Loucy (cell line): ENCODE data around the gene SCNM1.
"Not testable (repeated sequence)": the region's sequence is repeated elsewhere in the genome, so short reads cannot be mapped to it uniquely, and the experiment has no call there.

Source experiments
- H2AFZ ChIP-seq: fragments of 200-600 bp; sonication (generic); 2 replicates; pipeline ENCODE4 v1.6.0; 2016; ENCODE audit warnings: antibody characterized with exemption, mild to moderate bottlenecking, low read length, moderate library complexity
- H3F3A ChIP-seq: fragments of 200-600 bp; 2 replicates; pipeline ENCODE4 v1.6.0; 2016; ENCODE audit warnings: antibody characterized with exemption, low read depth, mild to moderate bottlenecking
- H3K27me3 ChIP-seq: fragments of 200-600 bp; sonication (generic); 2 replicates; pipeline ENCODE4 v1.6.1; 2014; ENCODE audit warnings: low read length, mild to moderate bottlenecking; ENCODE audit not compliant: insufficient read depth, poor library complexity, severe bottlenecking
- H3K36me3 ChIP-seq: fragments of 200-600 bp; sonication (generic); 2 replicates; pipeline ENCODE4 v1.6.1; 2016; ENCODE audit warnings: low read length; ENCODE audit not compliant: insufficient read depth
- H3K4me1 ChIP-seq: fragments of 200-600 bp; sonication (generic); 2 replicates; pipeline ENCODE4 v1.5.1; 2014; ENCODE audit warnings: low read length, mild to moderate bottlenecking; ENCODE audit not compliant: insufficient read depth, poor library complexity, severe bottlenecking
- H3K4me2 ChIP-seq: fragments of 200-600 bp; sonication (generic); 2 replicates; pipeline ENCODE4 v1.6.0; 2014; ENCODE audit warnings: antibody characterized with exemption, low read length, low read depth, mild to moderate bottlenecking; ENCODE audit not compliant: poor library complexity, severe bottlenecking
- H3K4me3 ChIP-seq: fragments of 200-600 bp; sonication (generic); 2 replicates; pipeline ENCODE4 v1.5.1; 2014; ENCODE audit warnings: low read length, mild to moderate bottlenecking, mixed read lengths; ENCODE audit not compliant: poor library complexity, severe bottlenecking
- H3K79me2 ChIP-seq: fragments of 200-600 bp; sonication (generic); 2 replicates; pipeline ENCODE4 v1.6.1; 2014; ENCODE audit warnings: low read length; ENCODE audit not compliant: insufficient read depth
- H3K9ac ChIP-seq: fragments of 200-600 bp; sonication (generic); 2 replicates; pipeline ENCODE4 v1.6.0; 2014; ENCODE audit warnings: mild to moderate bottlenecking, low read depth, low read length, moderate library complexity; ENCODE audit not compliant: poor library complexity, severe bottlenecking
- H3K9me2 ChIP-seq: fragments of 200-600 bp; sonication (generic); replicated peaks from 2 replicates; pipeline ENCODE4 v1.6.1; 2016; ENCODE audit warnings: low read depth, low read length, mixed read lengths
- H3K9me3 ChIP-seq: fragments of 200-600 bp; sonication (generic); 2 replicates; pipeline ENCODE4 v1.6.1; 2014; ENCODE audit warnings: mild to moderate bottlenecking, antibody characterized with exemption, low read length, low read depth; ENCODE audit not compliant: insufficient read depth
- H4K20me1 ChIP-seq: fragments of 200-600 bp; sonication (generic); 2 replicates; pipeline ENCODE4 v1.6.0; 2014; ENCODE audit warnings: antibody characterized with exemption, low read length, mild to moderate bottlenecking; ENCODE audit not compliant: insufficient read depth, poor library complexity, severe bottlenecking
- CTCF ChIP-seq: fragments of 200-600 bp; sonication (generic); conservative IDR thresholded peaks from 2 replicates; pipeline ENCODE4 v1.5.1; 2014; ENCODE audit warnings: mild to moderate bottlenecking, antibody characterized with exemption, low read length
- EZH2phosphoT487 ChIP-seq: fragments of 200-600 bp; IDR thresholded peaks from 2 replicates; pipeline ENCODE4 v1.6.1; 2018; ENCODE audit warnings: antibody characterized with exemption, mild to moderate bottlenecking, moderate library complexity, borderline replicate concordance

The SCNM1 gene

GRCh38 chr1:151184211-151184610, 18.3 kb downstream of the SCNM1 start:
- no peak overlapping the region for H3K9ac ChIP-seq
- no peaks in the 10 kb centered on the region for H3K27me3 ChIP-seq
- H3K9me3 ChIP-seq = no peaks in the 10 kb centered on the region
- H3K36me3 ChIP-seq = peaks cover 47% of the 10 kb centered on the region; the same call in 1 of the 2 replicates
- peaks cover 22% of the 10 kb centered on the region for H3K4me1 ChIP-seq
- peaks cover 12% of the 10 kb centered on the region for H4K20me1 ChIP-seq
- TF ChIP-seq EZH2phosphoT487 (no peak), CTCF (no peak)
- no peak overlapping the region for H2AFZ ChIP-seq
- H3K9me2 ChIP-seq = no peaks in the 10 kb centered on the region
- no peaks in the 10 kb centered on the region for H3F3A ChIP-seq
- H3K4me3 ChIP-seq = no peak overlapping the region
- no peak overlapping the region for H3K4me2 ChIP-seq
- H3K79me2 ChIP-seq = peaks cover 29% of the 10 kb centered on the region

- no peak for TF ChIP-seq CTCF
- TF ChIP-seq EZH2phosphoT487 = no peak
- Histone ChIP-seq H3K9me3 (no peaks in the 10 kb centered on the region), H3K27me3 (no peaks in the 10 kb centered on the region), H3K79me2 (peaks cover 37% of the 10 kb centered on the region), H3K9ac (peak overlapping the region; percentile 46), H3K9me2 (no peaks in the 10 kb centered on the region), H3K4me3 (peak overlapping the region; percentile 4), H3K36me3 (peaks cover 30% of the 10 kb centered on the region; the same call in 1 of the 2 replicates), H4K20me1 (peaks cover 17% of the 10 kb centered on the region), H3F3A (no peaks in the 10 kb centered on the region), H2AFZ (no peak overlapping the region), H3K4me2 (peak overlapping the region; percentile 88), H3K4me1 (peaks cover 25% of the 10 kb centered on the region)
These were observed 21.3 kb downstream of the SCNM1 start for GRCh38 chr1:151187205-151187604.

- Histone ChIP-seq H3K4me1 (peaks cover 25% of the 10 kb centered on the region), H3K79me2 (peaks cover 37% of the 10 kb centered on the region), H3K4me2 (peak overlapping the region; percentile 88), H3K4me3 (peak overlapping the region; percentile 96), H3K9ac (peak overlapping the region; percentile 90), H4K20me1 (peaks cover 17% of the 10 kb centered on the region), H3K36me3 (peaks cover 18% of the 10 kb centered on the region; the same call in 1 of the 2 replicates)
- H3F3A ChIP-seq, H3K9me2 ChIP-seq, H3K9me3 ChIP-seq, H3K27me3 ChIP-seq, H2AFZ ChIP-seq: not testable (repeated sequence)
These were observed 22.7 kb downstream of the SCNM1 start for GRCh38 chr1:151188667-151189066.
